Endometrial microvascular endothelial cells (primary cell): Measurements from ENCODE around the gene STXBP5L. TPM values are rescaled to one million over a fixed set of nuclear protein-coding genes. Genes with fewer than 3 reads are reported as not detected.
"Not testable (repeated sequence)": the region's sequence is repeated elsewhere in the genome, so short reads cannot be mapped to it uniquely, and the experiment has no call there.

Source experiments
- in situ Hi-C: cut with HindIII; loops from 2 replicates; pipeline ENCODE4 v1.10.0; 2017; ENCODE audit warnings: low sequenced_read_pairs, low pct_unique_long_range_greater_than_20kb; ENCODE audit errors: inconsistent ontology term
- total RNA-seq: library from RNA; depleted of rRNA; stranded (reverse); fragments of >200 nt; gene quantifications from one replicate; pipeline ENCODE4 v1.2.3, GENCODE V29; 2015; ENCODE audit errors: inconsistent ontology term

The STXBP5L gene
- total RNA-seq, 1 donor from 2014 or later = not detected

DNA sequence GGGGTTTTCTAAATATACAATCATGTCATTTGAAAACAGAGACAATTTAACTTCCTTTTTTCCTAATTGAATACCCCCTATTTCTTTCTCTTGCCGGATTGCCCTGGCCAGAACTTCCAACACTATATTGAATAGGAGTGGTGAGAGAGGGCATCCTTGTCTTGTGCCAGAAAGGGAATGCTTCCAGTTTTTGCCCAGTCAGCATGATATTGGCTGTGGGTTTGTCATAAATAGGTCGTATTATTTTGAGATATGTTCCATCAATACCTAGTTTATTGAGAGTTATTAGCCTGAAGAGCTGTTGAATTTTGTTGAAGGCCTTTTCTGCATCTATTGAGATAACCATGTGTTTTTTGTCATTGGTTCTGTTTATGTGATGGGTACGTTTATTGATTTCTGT, 480.3 kb downstream of the STXBP5L start:
- in situ Hi-C loops = not testable (repeated sequence)

DNA sequence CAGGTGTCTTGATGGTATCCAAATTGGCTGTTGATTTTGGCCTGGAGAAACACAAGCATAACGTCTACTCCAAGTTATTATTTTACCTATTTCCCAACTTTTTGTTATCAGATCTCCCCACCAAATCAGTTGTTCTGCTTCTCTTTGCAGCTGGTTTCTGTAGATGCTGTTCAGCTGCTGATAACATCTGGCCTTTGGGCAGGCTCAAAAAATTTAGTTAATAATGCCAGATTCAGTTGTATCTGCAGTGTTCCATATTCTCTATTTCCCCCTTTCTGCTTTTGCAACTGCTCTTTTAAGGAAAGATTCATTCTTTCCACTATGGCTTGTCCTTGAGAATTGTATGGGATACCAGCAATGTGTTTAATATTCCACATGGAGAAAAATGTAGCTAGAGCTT, 488.0 kb downstream of the STXBP5L start:
- in situ Hi-C loops = not testable (repeated sequence)

DNA sequence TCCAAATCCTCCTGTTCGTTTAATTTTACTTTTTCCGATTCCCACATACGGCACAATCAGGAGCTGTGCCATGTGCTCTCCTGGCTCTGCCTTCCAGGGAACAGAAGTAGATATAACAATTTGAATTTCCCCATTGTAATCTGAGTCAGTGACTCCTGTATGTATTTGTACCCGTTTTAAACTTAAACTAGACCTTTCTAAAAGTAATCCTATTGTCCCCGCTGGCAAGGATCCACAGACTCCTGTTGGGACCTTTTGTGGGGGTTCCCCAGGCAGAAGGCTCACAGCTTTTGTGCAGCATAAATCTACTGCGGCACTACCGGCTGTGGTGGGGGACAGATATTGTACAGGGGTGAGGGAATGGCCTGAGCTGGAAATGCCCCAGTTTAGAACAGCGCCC, 490.0 kb downstream of the STXBP5L start:
- in situ Hi-C loops = not testable (repeated sequence)

DNA sequence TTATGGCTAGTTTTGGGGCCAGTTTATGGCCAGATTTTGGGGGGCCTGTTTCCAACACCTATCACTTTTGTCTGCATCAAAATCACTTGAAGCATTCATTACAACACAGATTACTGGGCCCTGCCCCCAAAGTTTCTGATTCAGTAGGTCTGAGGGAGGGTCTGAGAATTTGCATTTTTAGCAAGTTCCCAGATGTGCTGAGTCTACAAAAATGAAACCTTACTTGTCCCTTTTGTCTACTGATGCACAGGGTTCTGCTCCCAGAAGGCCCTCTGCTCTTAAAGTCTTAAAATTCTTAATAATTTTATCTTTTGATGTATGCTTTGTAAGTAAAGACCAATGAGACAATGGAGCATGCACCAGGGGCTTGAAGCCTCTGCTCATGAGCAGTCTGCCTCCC, 491.8 kb downstream of the STXBP5L start:
- in situ Hi-C loops = no loop called here

DNA sequence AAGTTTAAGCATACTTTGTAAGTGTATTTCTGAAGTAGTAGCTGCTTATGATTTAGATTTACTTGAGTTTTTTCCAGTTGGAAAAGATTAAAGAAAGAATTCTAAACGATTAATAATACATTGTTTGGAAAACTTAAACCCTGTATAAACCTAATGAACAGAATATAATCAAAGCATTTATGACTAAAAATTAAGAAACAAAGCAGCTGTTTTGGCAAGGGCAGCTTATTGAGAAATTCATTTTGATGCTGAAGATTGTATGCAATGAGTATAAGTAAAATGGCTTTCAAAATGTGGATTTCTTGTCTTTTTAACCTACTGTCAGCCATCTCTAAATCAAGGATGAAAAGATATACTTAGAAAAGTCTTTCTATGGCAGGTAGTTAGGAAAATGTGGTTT, 497.6 kb downstream of the STXBP5L start:
- in situ Hi-C loops = no loop called here

DNA sequence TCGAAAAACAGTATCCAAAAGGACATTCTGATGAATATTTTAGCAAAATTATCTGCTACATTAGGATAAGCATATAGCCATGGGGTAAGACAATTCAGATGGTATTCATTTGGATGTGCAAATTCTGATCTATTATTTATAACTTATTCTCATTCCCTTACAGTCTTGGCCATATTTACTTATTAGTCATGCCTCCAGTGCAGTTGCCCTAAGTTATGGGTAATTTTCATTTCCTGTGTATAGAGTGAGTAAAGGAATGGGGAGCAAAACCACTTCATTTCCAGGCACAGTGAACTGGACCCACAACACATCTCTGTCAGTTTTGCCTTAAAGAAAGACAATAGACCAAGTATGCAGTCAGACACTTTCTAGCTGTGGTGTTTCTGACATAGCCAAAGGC, 503.5 kb downstream of the STXBP5L start:
- in situ Hi-C loops = no loop called here

DNA sequence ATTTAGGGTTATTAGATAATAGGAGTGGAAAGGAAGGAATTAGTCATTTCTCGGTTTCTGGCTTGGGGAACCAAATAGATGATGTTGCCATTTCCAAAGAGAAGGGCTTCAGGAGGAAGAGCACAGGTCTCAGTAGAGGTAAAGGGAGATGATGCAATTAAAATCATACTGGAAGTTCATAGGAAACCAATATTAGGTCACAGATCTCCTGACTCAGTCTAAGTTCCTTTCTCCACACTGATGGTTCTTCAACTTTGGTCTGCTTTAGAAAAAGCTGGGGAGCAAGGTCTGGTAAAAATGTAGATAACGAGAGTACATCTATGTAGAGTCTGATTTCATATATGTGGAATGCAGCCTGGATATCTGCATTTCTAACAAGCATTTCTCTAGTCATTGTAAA, 506.9 kb downstream of the STXBP5L start:
- in situ Hi-C loops = no loop called here

DNA sequence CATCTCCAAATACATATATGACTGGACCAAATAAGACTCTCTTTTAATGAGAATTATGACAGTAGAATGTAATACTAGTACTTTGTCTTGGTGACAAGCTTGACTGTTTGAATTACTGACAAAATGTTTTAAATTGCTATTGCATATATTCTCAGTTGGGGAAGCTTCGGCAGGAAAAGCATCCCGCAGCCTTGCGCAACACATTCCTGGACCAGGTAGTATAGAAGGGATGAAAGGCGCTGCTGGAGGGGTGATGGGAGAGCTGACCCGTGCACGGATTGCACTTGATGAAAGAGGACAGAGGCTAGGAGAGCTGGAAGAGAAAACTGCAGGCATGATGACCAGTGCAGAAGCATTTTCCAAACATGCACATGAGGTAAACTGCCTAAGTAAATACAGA, 510.2 kb downstream of the STXBP5L start:
- in situ Hi-C loops = no loop called here

DNA sequence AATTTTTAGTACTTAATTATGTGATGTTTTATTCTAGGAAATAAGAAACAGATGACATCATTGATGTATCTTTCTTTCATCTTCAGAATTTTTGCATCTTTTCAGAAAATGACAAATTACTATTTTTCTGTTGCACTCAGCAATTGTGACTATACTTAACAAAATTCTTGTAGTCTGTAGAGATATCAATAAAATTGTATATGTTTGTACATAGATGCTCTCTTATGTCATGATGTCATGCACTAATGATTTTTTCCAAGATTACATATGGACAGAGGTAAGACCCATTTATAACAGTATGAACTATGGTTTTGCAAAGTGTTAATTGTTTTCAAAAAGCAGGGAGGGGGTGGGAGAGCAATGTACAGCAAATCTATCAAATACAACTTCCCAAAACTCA, 516.5 kb downstream of the STXBP5L start:
- in situ Hi-C loops = no loop called here

DNA sequence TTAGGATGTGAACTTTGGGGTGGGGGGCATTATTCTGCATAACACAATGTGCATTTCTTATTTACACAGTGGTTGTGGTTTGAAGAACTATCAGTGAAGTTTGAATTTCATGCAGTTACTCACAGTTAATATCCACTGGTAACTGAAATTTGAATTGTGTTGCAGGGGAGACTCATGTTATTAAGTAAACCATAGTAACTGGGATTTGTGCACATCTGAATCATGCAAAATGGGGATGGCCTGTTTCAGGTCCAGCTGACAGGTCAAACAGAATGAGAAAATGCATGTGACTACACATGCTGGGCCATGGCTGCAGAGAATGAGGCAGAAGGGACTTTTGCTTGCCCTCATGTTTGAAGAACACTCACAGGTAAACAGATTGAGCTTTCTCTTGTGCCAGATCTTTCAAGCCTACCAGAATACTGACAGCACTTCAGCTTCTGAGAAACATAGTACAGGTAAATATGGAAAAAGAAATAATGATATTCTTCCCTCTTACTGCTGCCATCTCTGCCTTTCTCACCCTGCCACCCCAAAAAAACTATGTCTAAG, 522.7 kb downstream of the STXBP5L start:
- in situ Hi-C loops = no loop called here

DNA sequence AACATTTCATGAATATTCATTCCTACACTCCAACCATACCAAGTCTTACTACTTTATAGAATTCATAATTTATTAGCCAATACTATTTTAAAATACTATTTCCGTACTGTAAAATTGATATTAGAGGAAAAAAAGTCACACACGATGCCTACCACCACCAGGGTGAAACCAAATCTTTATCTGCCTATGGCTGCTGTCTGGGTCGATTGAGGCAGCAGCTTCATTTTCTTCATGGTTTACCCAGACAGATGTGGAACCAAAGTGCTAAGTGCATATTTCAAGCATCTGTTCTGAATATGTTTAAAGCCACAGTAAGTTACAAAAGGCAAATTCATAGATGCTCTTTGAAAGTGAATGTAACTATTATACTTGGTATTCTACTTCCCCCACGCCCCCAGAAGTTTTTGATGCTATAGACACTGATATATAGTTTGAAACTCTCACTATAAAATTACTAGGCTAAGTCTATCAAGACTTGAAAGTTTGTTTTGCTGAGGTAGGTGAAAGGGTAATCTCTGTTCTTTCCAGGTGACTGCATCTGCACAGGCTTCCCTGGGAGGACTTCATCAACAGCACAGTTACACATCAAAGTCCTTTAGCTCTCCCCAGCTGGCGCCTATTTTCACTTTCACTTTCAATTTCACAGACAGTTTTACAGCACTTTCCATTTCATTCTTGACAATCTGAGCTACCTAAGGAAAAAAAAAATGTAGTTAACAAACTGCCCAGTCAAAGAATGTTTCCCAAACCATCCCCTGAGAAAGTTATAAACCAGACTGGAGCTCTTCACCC, 523.9 kb downstream of the STXBP5L start:
- in situ Hi-C loops = no loop called here

DNA sequence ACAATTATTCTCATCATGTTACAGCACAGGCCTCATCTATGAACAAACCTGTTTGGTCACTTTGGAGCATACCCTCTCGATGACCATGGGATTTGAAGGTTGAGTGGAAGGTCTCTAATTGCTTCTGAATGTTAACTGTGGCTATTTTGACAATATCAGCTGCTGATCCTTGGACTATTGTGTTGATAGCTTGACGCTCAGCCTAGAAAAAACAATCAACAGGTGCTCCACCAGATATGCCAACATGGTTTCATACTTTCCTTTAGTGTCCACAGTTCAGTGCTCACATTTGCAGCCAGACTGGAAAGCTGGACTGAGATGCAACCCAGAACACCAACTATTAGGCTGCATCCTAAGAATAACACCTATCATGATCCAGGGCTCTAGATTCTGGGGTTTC, 528.1 kb downstream of the STXBP5L start:
- in situ Hi-C loops = no loop called here

DNA sequence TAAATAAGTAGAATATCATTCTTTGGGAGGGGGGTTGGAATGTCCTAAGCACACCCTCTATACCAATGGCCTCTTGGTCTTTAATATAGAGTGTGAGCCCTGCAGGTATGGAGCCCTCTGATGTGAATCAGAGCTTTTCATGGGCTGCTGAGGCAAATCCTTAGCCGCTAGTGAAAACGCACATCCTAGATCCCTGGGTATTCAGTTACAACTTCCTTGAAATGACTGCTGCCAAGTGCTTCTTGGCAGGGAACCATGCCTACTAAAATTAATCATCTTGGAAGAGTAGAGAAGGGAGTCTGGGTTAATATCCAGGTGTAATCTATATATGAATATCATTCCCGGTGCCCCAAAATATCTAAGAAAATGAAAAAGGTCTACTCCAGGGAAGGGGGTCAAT, 528.6 kb downstream of the STXBP5L start:
- in situ Hi-C loops = no loop called here

DNA sequence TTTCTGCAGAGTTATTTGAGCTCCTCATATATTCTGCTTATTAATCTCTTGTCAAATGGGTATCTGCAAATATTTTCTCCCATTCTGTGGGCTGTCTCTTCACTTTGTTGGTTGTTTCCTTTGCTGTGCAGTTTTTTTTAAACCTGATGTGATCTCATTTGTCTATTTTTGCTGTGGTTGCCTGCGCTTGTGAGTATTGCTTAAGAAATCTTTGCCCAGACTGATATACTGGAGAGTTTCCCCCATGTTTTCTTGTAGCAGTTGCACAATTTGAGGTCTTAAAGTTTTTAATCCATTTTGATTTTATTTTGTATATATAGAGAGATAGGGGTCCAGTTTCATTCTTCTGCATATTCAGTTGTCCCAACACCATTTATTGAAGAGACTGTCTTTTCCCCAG, 535.5 kb downstream of the STXBP5L start:
- in situ Hi-C loops = no loop called here

DNA sequence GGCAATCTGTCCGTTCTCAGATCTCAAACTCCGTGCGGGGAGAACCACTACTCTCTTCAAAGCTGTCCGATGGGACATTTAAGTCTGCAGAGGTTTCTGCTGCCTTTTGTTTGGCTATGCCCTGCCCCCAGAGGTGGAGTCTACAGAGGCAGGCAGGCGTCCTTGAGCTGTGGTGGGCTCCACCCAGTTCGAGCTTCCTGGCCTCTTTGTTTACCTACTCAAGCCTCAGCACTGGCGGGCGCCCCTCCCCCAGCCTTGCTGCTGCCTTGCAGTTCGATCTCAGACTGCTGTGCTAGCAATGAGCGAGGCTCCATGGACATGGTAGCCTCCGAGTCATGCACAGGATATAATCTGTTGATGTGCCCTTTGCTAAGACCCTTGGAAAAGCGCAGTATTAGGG, 543.7 kb downstream of the STXBP5L start:
- in situ Hi-C loops = not testable (repeated sequence)

DNA sequence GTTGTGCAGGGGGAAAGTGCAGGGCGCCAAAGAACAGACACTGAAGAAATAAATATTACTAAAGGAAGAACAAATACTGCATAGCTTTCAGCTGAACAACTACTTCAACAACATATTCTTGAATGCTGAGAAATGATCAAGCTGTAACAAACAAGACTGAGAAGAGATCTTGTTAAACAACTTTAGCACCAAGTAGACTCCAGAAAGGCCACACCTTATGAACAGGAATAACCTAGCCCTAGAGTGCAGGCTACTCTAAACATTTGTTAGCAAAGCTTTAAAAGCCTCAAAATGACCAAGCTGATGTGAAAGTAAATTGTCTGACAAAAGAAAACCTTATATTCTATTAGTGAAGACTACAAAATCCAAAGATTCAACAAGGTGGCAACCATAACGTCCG, 554.6 kb downstream of the STXBP5L start:
- in situ Hi-C loops = no loop called here

DNA sequence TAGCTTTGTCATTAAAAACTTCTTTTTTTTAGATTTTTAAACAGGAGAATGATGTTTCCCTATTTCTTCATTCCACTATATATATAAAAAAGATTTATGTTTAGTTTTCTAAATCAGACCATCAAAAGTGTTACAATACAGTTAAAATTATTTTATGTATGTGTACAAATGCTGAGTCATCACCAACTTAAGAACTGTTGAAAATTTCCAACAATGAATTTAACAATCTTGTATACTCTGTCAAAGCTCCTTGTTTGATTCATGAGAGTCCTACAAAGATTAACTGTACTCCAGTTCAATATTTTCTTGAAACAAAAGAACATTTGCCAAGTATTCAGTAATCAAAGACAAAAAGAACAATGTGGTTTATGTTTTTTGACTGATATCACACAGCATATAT, 555.7 kb downstream of the STXBP5L start:
- in situ Hi-C loops = no loop called here

DNA sequence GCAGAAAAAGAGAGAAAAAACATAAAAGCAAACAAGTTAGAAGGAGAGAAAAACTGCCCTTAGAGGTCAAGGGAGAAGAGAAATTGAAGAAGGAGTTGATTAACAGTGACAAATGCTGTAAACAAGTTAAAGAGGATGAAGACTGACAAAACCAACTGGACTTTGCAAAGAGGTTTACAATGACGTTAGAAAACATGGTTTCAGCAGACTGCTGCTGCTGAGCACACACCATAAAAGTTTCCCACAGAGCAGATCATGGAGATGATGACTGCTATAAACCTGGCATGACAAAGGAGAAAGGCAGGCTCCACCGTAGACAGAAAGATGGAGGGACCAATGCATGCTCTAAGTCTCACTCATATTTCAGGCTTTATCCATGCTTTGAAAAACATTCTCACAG, 559.1 kb downstream of the STXBP5L start:
- in situ Hi-C loops = no loop called here

DNA sequence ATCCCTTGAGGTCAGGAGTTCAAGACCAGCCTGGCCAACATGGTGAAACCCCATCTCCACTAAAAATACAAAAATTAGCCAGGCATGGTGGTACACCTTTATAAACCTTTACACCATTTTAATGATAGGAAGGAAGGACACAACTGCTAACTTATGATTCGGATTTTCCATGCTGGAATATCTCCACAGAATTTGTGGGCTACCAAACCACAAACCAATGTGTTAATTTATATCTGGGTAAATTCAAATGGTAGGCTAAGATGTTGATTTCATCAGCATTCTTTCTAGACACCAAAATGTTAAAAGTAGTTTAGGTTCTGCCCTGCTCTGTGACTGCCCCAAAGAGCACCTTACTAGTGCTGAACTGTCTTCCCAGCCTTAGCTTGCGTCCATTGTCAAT, 565.0 kb downstream of the STXBP5L start:
- in situ Hi-C loops = no loop called here
